Measurements from ENCODE around the gene SLC45A1.

SLC45A1 gene

DNA sequence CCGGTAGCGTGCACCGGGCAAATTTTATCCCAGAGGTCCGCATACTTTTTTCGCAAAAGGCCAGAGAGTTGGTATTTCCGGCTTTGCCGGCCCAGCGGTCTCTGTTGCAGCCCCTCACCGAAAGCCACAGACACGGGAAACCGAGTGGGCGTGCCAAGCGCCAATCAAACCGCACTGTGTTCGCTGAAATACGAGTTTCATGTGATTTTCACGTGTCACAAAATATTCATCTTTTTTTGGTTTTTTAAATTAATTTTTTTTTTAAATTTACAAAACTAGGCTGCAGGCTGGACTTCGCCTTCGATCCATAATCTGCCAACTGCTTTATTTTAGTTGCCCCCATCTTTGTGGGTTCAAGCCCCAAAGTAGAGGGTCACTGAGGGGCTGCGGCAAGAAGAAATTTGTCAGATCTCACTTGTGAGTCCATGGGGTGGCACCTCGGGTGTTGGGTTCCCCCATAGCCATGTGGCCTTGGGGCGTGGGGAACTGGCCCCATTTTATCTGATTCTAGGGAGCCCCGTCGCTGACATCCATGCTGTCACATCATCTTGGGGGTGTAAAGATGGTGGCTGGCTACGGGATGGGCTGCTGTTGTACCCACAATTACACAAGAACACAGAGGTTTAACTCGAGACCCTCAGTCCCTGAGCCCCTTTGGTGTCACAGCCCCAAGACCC, 20.8 kb downstream of the SLC45A1 start:
- DNase-seq, result no peak

GRCh38 chr1:8339203-8339600, 21.3 kb downstream of the SLC45A1 start:
- DNase-seq, result no peak

DNA sequence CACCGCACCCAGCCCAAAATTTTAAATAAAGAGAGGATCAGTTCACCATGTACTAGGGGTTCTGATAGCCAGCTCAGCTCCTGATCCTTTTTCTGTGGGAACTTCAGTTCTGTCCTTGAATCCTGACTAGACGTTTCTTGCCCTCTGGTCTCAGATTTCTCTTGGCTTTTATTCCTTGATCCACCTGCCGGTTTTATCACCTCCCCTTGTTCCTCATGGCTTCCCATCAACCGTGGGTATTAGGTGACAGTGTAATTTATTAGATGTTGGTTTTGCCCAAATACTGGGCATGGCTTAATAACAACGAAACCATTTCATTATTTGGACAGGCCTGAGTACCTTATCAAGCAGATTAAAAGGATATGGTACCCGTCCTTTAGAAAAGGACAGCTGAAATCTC, 22.5 kb downstream of the SLC45A1 start:
- no peak for DNase-seq

DNA sequence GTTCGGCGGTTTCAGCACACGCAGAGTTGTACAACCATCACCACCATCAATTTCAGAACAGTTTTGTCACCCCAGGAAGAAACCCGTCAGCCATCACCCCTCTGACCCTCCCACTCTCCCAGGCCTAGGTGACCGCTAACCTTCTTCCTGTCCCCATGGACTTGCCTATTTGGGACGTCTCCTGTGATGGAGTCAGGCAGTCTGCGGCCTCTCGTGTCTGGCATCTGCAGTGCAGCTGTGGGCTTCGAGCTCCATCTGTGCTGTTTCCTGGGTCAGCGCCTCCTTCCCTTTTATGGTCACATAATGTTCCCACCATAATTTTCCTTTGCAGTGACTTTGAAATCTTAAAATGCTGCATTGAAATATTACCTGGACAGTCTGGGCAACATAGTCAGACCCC, 24.4 kb downstream of the SLC45A1 start:
- DNase-seq, result no peak

GRCh38 chr1:8343044-8343443, 25.1 kb downstream of the SLC45A1 start:
- no peak for DNase-seq

DNA sequence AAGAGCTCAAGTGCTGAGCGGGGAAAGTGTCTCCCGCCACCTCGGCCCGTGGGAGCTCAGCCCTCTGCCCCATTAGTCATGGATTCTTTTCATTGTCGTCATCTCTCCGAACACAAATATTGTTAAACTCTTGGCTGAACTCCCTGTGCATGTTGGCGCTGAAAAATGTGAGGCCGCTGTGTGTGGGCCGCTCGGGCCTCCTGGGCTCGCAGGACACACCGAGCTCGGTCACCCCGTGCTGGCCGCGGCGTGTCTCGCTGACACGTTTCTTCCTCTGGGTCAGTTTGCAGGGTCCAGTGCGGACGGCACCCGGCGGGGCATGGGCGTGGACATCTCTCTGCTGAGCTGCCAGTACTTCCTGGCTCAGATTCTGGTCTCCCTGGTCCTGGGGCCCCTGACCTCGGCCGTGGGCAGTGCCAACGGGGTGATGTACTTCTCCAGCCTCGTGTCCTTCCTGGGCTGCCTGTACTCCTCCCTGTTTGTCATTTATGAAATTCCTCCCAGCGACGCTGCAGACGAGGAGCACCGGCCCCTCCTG, 25.6 kb downstream of the SLC45A1 start:
- DNase-seq, result no peak

DNA sequence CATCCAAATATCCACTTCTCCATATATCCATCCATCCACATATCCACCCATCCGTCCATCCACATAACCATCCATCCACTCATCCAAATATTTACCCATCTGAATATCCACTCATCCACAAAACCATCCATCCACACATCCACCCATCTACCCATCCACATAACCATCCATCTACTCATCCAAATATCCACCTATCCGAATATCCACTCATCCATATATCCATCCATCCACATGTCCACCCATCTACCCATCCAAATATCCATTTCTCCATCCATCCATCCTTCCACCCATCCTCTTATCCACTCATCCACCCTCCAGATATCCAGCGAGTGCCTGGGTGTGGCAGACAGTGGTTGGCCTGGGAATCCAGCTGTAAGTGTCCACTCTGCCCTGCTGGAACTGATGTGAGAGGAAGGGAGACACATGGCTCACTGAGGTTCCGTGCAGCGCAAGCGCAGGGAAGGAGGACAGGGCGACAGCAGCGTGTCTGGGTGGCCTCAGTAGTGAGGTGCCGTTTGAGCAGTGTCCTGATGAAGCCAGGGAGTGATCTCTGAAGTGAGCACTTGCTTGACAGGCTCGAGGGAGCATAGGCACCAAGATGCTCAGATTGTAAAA, 27.1 kb downstream of the SLC45A1 start:
- no peak for DNase-seq

- DNase-seq, result no peak
Observed at GRCh38 chr1:8345621-8346415, 27.9 kb downstream of the SLC45A1 start.

- peak; percentile 81 for DNase-seq
Observed at GRCh38 chr1:8347635-8348034, 29.7 kb downstream of the SLC45A1 start.

- peak; percentile 60 for DNase-seq
Observed at GRCh38 chr1:8348047-8348776, 30.3 kb downstream of the SLC45A1 start.

DNA sequence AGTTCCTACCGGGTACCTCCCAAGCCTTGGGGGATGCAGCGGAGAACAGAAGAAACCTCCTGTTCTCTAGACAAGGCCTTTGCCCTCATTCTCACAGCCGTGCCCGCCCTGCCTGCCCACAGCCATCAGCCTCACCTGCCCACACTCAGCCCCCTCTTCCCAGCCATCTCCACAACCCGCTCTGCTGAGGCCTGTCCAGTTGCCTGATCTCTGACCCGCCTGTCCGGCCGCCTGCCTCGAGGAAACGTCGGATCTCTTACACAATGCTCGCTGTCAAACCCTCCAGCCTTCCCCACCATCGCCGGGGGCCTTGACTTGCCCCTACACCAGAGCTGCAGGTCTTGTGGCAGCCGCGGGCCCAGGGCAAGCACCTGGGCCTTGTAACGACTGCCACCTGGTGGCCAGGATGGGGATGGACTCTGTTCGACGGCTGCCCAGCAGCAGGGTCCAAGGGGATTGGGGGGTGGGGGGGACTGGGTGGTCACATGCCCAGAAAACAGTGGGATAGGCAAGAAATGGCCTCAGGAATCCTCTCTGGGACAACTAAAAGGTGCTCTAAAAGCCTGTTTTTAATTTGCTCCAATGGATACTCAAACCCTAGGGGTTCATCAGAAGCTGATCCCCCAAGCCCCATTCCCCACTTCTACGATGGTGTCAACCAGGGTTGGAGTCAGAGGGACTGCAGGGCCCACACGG, 31.0 kb downstream of the SLC45A1 start:
- peak; percentile 41 for DNase-seq

DNA sequence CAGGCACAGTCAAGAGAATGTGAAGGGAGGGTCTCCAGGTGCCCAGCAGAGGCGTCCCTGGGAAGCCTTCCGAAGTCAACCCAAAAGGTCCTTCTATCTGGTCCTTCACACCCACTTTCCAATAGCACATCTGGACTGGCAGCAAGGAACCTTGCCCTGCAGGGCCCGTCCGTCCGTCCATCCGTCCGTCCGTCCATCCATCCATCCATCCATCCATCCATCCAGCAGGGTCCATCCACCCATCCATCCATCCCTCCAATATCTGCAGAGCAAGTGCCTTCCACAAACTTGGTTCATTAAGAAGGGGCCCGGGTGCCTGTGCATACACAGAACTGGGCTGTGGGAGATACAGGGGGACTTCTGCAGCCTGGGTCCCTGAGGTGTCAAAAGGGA, 31.6 kb downstream of the SLC45A1 start:
- DNase-seq, result no peak

GRCh38 chr1:8349961-8350360, 32.0 kb downstream of the SLC45A1 start:
- DNase-seq, result peak; percentile 60

GRCh38 chr1:8350914-8351684, 33.2 kb downstream of the SLC45A1 start:
- DNase-seq, result no peak

GRCh38 chr1:8351693-8352470, 34.0 kb downstream of the SLC45A1 start:
- no peak for DNase-seq

- no peak for DNase-seq
Observed at GRCh38 chr1:8352471-8352845, 34.5 kb downstream of the SLC45A1 start.

DNA sequence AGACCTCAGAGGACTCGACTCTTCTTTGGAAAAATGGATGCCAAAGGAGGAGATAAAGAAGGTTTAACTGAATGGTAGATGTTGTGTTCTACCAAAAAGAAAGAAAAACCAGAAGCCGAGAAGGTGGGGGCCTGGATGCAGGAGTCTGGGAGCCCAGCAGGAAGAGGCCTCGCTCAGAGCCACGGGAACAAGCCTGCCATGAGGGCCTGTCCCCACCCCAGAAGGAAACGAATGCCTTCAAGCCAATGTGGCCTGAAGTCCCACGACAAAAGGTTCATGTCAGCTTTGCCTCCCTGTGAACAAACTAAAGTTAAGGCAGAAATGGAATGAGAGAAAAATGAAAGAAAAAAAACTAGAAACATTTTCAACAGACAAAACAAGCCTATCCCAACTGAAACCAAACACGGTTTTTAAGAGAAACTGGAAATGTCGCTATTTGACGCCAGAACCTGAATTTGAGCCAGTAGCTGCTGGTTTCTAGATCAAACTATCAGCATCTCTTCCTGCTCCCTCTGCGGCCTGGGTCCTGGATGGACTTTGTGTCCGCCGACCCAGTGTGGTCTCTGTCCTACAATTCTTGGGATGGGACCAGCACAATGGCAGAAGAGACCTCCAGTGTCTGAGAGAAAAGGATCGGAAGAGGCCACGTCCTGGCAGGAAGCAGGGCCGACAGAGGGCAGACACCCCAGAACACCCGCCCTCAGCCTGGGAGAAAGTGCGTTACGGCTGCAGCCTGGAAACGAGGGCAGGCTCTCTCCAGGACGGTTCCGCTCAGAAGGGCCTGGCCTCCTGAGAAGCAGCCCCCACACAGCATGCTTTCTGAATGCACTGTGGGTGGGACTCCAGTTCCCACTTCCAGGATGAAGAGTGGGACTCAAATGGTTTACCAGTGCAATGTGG, 35.2 kb downstream of the SLC45A1 start:
- DNase-seq, result no peak

DNA sequence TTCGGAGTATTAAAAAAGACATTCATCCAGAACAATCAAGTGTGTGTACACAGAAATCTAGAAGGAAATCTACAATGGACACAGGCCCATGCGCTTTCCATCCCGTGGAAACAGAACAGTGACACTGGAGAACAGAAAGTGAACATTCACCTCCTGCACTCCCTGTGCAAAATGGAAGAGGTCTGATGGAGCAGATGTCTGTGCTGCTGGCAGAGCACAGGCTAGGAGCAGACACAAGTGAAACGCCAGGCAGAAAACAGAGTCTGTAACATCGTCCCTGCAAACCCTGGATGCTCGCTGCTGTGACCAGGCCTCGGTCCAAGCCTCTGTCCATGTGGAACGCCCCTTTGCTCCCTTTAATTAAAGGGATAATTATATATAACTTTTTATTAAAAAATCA, 36.1 kb downstream of the SLC45A1 start:
- DNase-seq, result no peak

- no peak for DNase-seq
Observed at GRCh38 chr1:8355439-8356255, 37.7 kb downstream of the SLC45A1 start.

Data from DMS153 (cell line).